Measurements from ENCODE around the gene RBFOX2.

DNA sequence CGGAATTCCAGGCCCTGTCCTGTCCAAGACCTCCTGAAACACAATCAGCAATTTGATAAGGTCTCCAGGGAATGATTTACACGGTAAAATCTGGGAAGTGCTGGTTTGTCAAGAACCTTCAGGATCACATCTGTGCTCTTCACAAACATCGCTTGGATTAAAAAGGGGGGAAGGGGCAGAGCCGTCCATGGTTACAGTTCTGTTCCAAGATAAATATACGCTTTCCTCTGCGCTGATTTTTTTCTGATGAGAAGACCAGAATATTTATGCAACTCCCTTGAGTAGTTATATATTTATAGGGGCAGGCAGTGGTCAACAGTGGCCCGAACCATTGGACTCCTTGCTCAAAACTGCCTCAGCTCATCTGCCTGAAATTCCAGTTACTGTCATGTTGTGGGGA, 320.2 kb downstream of the RBFOX2 start:
- TF ChIP-seq, protein P1, sequence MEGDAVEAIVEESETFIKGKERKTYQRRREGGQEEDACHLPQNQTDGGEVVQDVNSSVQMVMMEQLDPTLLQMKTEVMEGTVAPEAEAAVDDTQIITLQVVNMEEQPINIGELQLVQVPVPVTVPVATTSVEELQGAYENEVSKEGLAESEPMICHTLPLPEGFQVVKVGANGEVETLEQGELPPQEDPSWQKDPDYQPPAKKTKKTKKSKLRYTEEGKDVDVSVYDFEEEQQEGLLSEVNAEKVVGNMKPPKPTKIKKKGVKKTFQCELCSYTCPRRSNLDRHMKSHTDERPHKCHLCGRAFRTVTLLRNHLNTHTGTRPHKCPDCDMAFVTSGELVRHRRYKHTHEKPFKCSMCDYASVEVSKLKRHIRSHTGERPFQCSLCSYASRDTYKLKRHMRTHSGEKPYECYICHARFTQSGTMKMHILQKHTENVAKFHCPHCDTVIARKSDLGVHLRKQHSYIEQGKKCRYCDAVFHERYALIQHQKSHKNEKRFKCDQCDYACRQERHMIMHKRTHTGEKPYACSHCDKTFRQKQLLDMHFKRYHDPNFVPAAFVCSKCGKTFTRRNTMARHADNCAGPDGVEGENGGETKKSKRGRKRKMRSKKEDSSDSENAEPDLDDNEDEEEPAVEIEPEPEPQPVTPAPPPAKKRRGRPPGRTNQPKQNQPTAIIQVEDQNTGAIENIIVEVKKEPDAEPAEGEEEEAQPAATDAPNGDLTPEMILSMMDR (IDR thresholded peaks at IDR 0.05): no peak
- no peak for TF ChIP-seq POLR2A (IDR thresholded peaks at IDR 0.05)
